Activated gamma-delta T cell (primary cell): ENCODE measurements around the gene ZBTB12.
"Not testable (repeated sequence)": the region's sequence is repeated elsewhere in the genome, so short reads cannot be mapped to it uniquely, and the experiment has no call there.

ENCODE experiments used
- DNase-seq: peaks from one replicate; lab custom pipeline; 2025; lab: John Stamatoyannopoulos, UW

ZBTB12 gene

GRCh38 chr6:31874836-31875572 is 26.9 kb downstream of the ZBTB12 start:
- DNase-seq, result no peak

GRCh38 chr6:31874084-31874670 is 27.7 kb downstream of the ZBTB12 start:
- no peak for DNase-seq

GRCh38 chr6:31871046-31871659 is 30.7 kb downstream of the ZBTB12 start:
- DNase-seq, result no peak

- DNase-seq, result no peak
Measured at GRCh38 chr6:31870385-31870921, 31.4 kb downstream of the ZBTB12 start.

- no peak for DNase-seq
Measured at GRCh38 chr6:31869343-31869742, 32.5 kb downstream of the ZBTB12 start.

- not testable (repeated sequence) for DNase-seq
Measured at GRCh38 chr6:31868658-31868971, 33.3 kb downstream of the ZBTB12 start.

- no peak for DNase-seq
Measured at GRCh38 chr6:31865205-31866118, 36.4 kb downstream of the ZBTB12 start.

- DNase-seq, result no peak
Measured at GRCh38 chr6:31864818-31865204, 37.1 kb downstream of the ZBTB12 start.

GRCh38 chr6:31864123-31864562 is 37.7 kb downstream of the ZBTB12 start:
- not testable (repeated sequence) for DNase-seq

GRCh38 chr6:31862344-31863235 is 39.3 kb downstream of the ZBTB12 start, which contains the start of gene NEU1:
Gene NEU1, minus strand, starts transcription at chr6:31862821. Its CDS starts 45 bp downstream, at chr6:31862776.
- DNase-seq, result peak; percentile 98

- no peak for DNase-seq
Measured at GRCh38 chr6:31861919-31862343, 40.0 kb downstream of the ZBTB12 start.

GRCh38 chr6:31861150-31861549 is 40.7 kb downstream of the ZBTB12 start:
- DNase-seq, result no peak

- DNase-seq, result no peak
Measured at GRCh38 chr6:31860349-31860748, 41.5 kb downstream of the ZBTB12 start.

- DNase-seq, result no peak
Measured at GRCh38 chr6:31859923-31860322, 42.0 kb downstream of the ZBTB12 start.

GRCh38 chr6:31858707-31859106 is 43.2 kb downstream of the ZBTB12 start:
- no peak for DNase-seq

- not testable (repeated sequence) for DNase-seq
Measured at GRCh38 chr6:31857774-31858173, 44.1 kb downstream of the ZBTB12 start.

- DNase-seq, result not testable (repeated sequence)
Measured at GRCh38 chr6:31851980-31852718, 49.7 kb downstream of the ZBTB12 start.

GRCh38 chr6:31851485-31851832 is 50.4 kb downstream of the ZBTB12 start:
- DNase-seq, result no peak

- no peak for DNase-seq
Measured at GRCh38 chr6:31850765-31851484, 51.0 kb downstream of the ZBTB12 start.
